ENCODE data around the gene AQP9. TPM values are rescaled to one million over a fixed set of nuclear protein-coding genes. Genes with fewer than 3 reads are reported as not detected.
A peak's percentile ranks its signal among the peaks of the same experiment; 100 is the strongest.

The AQP9 gene
- total RNA-seq, 1 donor from 2014 or later, result not detected

DNA sequence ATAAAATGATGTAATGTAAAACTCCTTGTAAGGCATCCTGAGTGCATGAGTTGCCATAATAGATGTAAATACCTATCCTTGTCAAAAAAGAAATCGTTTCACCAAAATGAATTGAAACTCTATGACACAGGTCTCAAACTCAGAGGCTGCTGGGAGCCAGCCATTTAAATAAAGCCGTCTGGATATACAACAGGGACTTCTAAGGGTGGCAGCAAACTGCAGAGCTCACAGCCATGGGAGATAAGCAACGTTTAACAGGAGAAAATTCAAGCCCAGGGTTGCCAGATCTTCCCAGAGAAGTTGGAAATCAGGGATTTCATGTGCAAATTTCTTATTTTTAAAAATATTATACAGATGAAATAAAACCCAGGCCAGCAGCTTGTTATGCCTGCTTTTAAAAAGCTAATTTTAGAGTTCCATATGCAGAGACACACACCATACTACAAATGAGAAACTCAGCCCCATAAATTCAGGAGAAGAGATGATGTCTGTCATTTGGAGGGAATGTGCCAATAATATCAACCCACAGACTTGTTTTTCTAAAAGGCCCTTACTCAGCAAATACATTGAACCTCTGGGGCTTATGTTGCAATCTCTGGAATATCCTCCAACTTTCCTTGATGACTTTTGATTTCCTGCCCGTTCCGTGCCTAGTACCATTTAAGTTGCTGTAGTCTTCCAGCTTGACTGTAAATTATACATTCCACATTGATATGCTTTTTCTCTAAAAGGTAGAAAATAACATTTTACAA is 75.6 kb downstream of the AQP9 start:
- DNase-seq (ENCODE audit: low read depth), result no peak

DNA sequence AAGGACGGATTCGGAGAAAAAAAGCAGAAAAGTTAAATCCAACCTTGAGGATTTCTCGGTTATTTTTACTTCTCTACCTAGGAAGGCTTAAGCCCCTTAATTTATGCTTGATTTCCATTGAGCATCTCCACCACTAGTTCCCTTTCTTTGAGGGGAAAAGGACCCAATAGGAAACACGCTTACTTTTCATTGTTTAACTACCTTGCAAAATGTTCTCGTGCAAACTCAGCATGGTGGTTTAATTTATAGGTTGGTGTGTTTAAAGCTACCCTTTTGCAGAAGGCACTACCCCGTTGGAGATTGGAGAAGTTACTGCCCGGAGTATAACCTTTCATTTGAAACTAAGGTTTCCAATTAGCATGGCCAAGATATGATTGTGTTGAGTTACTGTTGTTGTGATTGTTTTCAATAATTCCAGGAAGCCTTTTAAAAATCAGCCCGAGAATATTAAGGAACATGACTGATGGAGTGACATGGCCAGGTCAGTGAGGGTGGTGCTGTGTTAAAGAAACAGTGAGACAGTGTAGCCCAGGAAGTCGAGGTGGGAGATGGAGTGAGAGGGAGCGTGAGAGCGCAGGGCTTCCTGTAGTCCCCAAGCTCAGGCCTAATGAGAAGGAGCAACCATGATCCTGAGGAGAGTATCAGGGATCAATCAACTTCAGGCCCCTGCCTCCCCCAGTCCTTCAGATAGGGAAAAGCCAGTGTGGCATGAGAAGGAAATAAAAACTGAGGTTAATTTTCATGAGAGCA is 76.6 kb downstream of the AQP9 start:
- no peak overlapping the region for H3K4me3 ChIP-seq (ENCODE audit: low read depth, low read length)
- no peaks in the 10 kb centered on the region for H3K27me3 ChIP-seq (ENCODE audit: control insufficient read depth, insufficient read depth, low read length)
- DNase-seq (ENCODE audit: low read depth), result no peak
- no peaks in the 10 kb centered on the region for H3K36me3 ChIP-seq (ENCODE audit: control insufficient read depth, insufficient read depth, low read length)
- TF ChIP-seq CTCF (IDR thresholded peaks at IDR 0.05; ENCODE audit: insufficient read depth, low read length, poor library complexity, severe bottlenecking), result no peak

More for the DNA sequence above, 75.6 kb downstream of the AQP9 start:
- TF ChIP-seq CTCF (IDR thresholded peaks at IDR 0.05; ENCODE audit: insufficient read depth, low read length, poor library complexity, severe bottlenecking), result no peak
- Histone ChIP-seq H3K4me3 (ENCODE audit: low read depth, low read length) (no peak overlapping the region), H3K27me3 (ENCODE audit: control insufficient read depth, insufficient read depth, low read length) (no peaks in the 10 kb centered on the region), H3K36me3 (ENCODE audit: control insufficient read depth, insufficient read depth, low read length) (no peaks in the 10 kb centered on the region)

DNA sequence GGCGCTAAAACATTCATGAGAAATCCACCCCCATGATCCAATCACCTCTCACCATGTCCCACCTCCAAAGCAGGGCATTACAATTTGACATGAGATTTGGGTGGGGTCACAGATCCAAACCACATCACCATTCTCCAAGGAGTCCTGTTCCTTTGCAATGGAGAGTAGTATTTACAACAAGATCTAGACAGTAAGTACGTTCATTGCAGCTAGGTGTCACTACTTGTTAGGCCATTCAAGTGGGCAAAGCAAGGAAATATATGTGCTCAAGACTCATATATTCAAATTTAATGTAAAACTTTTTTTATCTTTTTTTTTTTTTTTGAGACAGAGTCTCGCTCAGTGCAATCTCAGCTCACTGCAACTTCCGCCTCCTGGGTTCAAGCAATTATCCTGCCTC is 79.3 kb downstream of the AQP9 start:
- no peaks in the 10 kb centered on the region for H3K36me3 ChIP-seq (ENCODE audit: control insufficient read depth, insufficient read depth, low read length)
- DNase-seq (ENCODE audit: low read depth), result no peak
- H3K4me3 ChIP-seq (ENCODE audit: low read depth, low read length), result no peak overlapping the region
- TF ChIP-seq CTCF (IDR thresholded peaks at IDR 0.05; ENCODE audit: insufficient read depth, low read length, poor library complexity, severe bottlenecking), result no peak
- H3K27me3 ChIP-seq (ENCODE audit: control insufficient read depth, insufficient read depth, low read length), result no peaks in the 10 kb centered on the region

DNA sequence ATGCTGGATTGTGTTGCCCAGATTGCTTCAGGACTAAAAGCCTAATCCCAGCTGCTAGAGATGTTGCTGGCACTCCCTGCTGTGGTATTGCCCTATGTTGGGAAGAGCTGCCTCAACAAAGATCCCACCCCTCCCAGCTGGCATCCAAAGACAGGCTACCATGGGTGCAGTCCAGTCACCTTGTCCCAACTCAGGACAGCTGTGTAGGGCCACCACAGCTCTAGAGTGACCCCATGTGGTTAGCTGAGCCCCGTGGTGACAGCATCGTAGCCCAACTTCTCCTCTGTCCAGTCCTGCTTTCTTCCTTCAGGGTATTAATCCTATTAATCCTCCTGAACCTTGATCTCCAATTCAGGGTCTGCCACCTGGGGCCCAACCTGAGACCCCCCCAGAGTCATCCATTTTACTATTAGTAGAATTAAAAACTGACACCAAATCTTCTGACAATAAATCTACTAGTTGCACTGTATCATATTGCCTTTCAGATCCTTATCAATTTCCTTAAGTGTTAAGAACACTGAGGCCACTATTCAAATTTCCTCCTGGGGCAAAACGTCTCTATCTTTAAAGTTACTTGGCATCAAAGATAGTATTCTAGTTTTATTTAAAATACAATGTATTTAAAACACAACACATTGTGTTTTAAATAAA is 83.5 kb downstream of the AQP9 start:
- Histone ChIP-seq H3K4me3 (ENCODE audit: low read depth, low read length) (no peak overlapping the region), H3K27me3 (ENCODE audit: control insufficient read depth, insufficient read depth, low read length) (no peaks in the 10 kb centered on the region)
- peak; percentile 41 for TF ChIP-seq CTCF (IDR thresholded peaks at IDR 0.05; ENCODE audit: insufficient read depth, low read length, poor library complexity, severe bottlenecking)

GRCh38 chr15:58222679-58223078 is 84.5 kb downstream of the AQP9 start:
- TF ChIP-seq CTCF (IDR thresholded peaks at IDR 0.05; ENCODE audit: insufficient read depth, low read length, poor library complexity, severe bottlenecking), result no peak
- Histone ChIP-seq H3K4me3 (ENCODE audit: low read depth, low read length) (no peak overlapping the region), H3K27me3 (ENCODE audit: control insufficient read depth, insufficient read depth, low read length) (no peaks in the 10 kb centered on the region), H3K36me3 (ENCODE audit: control insufficient read depth, insufficient read depth, low read length) (no peaks in the 10 kb centered on the region)
- no peak for DNase-seq (ENCODE audit: low read depth)

More for the DNA sequence above, 83.5 kb downstream of the AQP9 start:
- no peaks in the 10 kb centered on the region for H3K36me3 ChIP-seq (ENCODE audit: control insufficient read depth, insufficient read depth, low read length)
- DNase-seq (ENCODE audit: low read depth), result no peak

Measured in kidney epithelial cell (primary cell).